A673 (cell line): ENCODE measurements around the gene C18orf54. TPM values are rescaled to one million over a fixed set of nuclear protein-coding genes. Genes with fewer than 3 reads are reported as not detected.

ENCODE experiments used
- BruUV-seq: library from RNA; stranded (reverse); fragments of 400-500 nt; replicated peaks from 2 replicates; lab custom pipeline; 2021; lab: Mats Ljungman, UMichigan
- CTCF ChIA-PET: fragments of 300-600 bp; sonication (Branson Sonifier 250); formaldehyde crosslinking; loops from one replicate; lab custom pipeline; 2022; ENCODE audit warnings: antibody characterized with exemption; lab: Charles Lee
- POLR2A ChIA-PET: fragments of 300-600 bp; sonication (Branson Sonifier 250); formaldehyde crosslinking; loops from one replicate; lab custom pipeline; 2022; ENCODE audit warnings: antibody characterized with exemption; ENCODE audit not compliant: low non-redundant PET; lab: Charles Lee
- DNase-seq: peaks from one replicate; pipeline ENCODE4 v3.0.0-alpha.2; 2015; ENCODE audit warnings: low spot score
- H3K27ac ChIP-seq: fragments of 200-600 bp; sonication (generic); 2 replicates; pipeline ENCODE4 v1.5.1; 2016; ENCODE audit warnings: mixed run types, low read depth, mild to moderate bottlenecking, mixed read lengths, antibody characterized with exemption, low read length; ENCODE audit not compliant: poor library complexity, severe bottlenecking
- H3K27me3 ChIP-seq: fragments of 200-600 bp; sonication (generic); replicated peaks from 2 replicates; pipeline ENCODE4 v1.6.1; 2017; ENCODE audit warnings: mixed run types, low read depth, mild to moderate bottlenecking, mixed read lengths, antibody characterized with exemption, low read length; ENCODE audit not compliant: insufficient read depth, poor library complexity
- H3K36me3 ChIP-seq: fragments of 200-600 bp; sonication (generic); 2 replicates; pipeline ENCODE4 v1.6.1; 2016; ENCODE audit warnings: mixed run types, mild to moderate bottlenecking, mixed read lengths, antibody characterized with exemption, low read length; ENCODE audit not compliant: insufficient read depth, poor library complexity, severe bottlenecking
- H3K4me1 ChIP-seq: fragments of 200-600 bp; sonication (generic); 2 replicates; pipeline ENCODE4 v1.6.1; 2017; ENCODE audit warnings: mixed run types, mild to moderate bottlenecking, mixed read lengths, antibody characterized with exemption, low read length; ENCODE audit not compliant: insufficient read depth, poor library complexity, severe bottlenecking
- H3K4me3 ChIP-seq: fragments of 200-600 bp; sonication (generic); 2 replicates; pipeline ENCODE4 v1.5.1; 2016; ENCODE audit warnings: low read depth, mixed run types, mild to moderate bottlenecking, mixed read lengths, low read length; ENCODE audit not compliant: poor library complexity, severe bottlenecking
- H3K9me3 ChIP-seq: fragments of 200-600 bp; sonication (generic); 2 replicates; pipeline ENCODE4 v1.6.1; 2016; ENCODE audit warnings: mixed run types, low read depth, mild to moderate bottlenecking, mixed read lengths, antibody characterized with exemption, low read length; ENCODE audit not compliant: poor library complexity, severe bottlenecking
- CTCF ChIP-seq: fragments of 300-800, 200-600 bp; sonication (generic); conservative IDR thresholded peaks from 2 replicates; pipeline ENCODE4 v1.5.1; 2017; ENCODE audit warnings: low read depth, mild to moderate bottlenecking, antibody characterized with exemption, low read length, moderate library complexity, mixed read lengths
- EZH2 ChIP-seq: fragments of 200-600 bp; sonication (generic); IDR thresholded peaks from 2 replicates; pipeline ENCODE4 v1.6.1; 2017; ENCODE audit warnings: borderline replicate concordance, low read depth, mild to moderate bottlenecking, mixed read lengths, antibody characterized with exemption, low read length; ENCODE audit not compliant: poor library complexity, severe bottlenecking
- intact Hi-C: fragments of 100-400 bp; cut with micrococcal nuclease; formaldehyde crosslinking; loops from one replicate; pipeline ENCODE4 v1.10.0; 2022; ENCODE audit not compliant: unreplicated experiment
- total RNA-seq: library from RNA; stranded (reverse); gene quantifications from 2 replicates; pipeline ENCODE4 v1.2.3, GENCODE V29; 2021

The C18orf54 gene
- total RNA-seq, 1 experiment from 2014 or later = 15.6 TPM

GRCh38 chr18:54359233-54359632 is 1.5 kb downstream of the C18orf54 start:
- H3K27ac ChIP-seq = no peak overlapping the region

GRCh38 chr18:54360406-54360805 is 2.7 kb downstream of the C18orf54 start:
- CTCF ChIA-PET = no interaction called here
- no peak for DNase-seq
- POLR2A ChIA-PET = no interaction called here
- H3K27me3 ChIP-seq = no peaks in the 10 kb centered on the region
- no peaks in the 10 kb centered on the region for H3K9me3 ChIP-seq
- intact Hi-C loops = no loop called here
- no peak overlapping the region for H3K4me3 ChIP-seq
- TF ChIP-seq CTCF (no peak), EZH2 (no peak)
- peaks cover 5% of the 10 kb centered on the region for H3K4me1 ChIP-seq
- no TSS peak for BruUV-seq
- peaks cover 7% of the 10 kb centered on the region for H3K36me3 ChIP-seq
- no peak overlapping the region for H3K27ac ChIP-seq

More at GRCh38 chr18:54359233-54359632, 1.5 kb downstream of the C18orf54 start:
- intact Hi-C loops = no loop called here
- DNase-seq = no peak
- no TSS peak for BruUV-seq
- ChIA-PET POLR2A (no interaction called here), CTCF (no interaction called here)
- Histone ChIP-seq H3K4me3 (peak overlapping the region; percentile 72), H3K36me3 (peaks cover 7% of the 10 kb centered on the region), H3K9me3 (no peaks in the 10 kb centered on the region), H3K27me3 (no peaks in the 10 kb centered on the region), H3K4me1 (peaks cover 5% of the 10 kb centered on the region)
- TF ChIP-seq CTCF = no peak
- no peak for TF ChIP-seq EZH2

GRCh38 chr18:54378057-54378456 is 20.4 kb downstream of the C18orf54 start:
- Histone ChIP-seq H3K27ac (no peak overlapping the region), H3K36me3 (no peaks in the 10 kb centered on the region), H3K4me3 (no peak overlapping the region), H3K4me1 (peaks cover 4% of the 10 kb centered on the region), H3K9me3 (no peaks in the 10 kb centered on the region), H3K27me3 (no peaks in the 10 kb centered on the region)
- POLR2A ChIA-PET = no interaction called here
- CTCF ChIA-PET = no interaction called here
- DNase-seq = no peak
- TF ChIP-seq CTCF = no peak
- no peak for TF ChIP-seq EZH2
- BruUV-seq = no TSS peak
- intact Hi-C loops = no loop called here
